PC-3 (cell line): ENCODE data around the gene HSPB7.
"Not testable (repeated sequence)": the region's sequence is repeated elsewhere in the genome, so short reads cannot be mapped to it uniquely, and the experiment has no call there.

Experiments used
- CTCF ChIP-seq: fragments of 300-600 bp; sonication (generic); conservative IDR thresholded peaks from 2 replicates; pipeline ENCODE4 v1.5.1; 2017; ENCODE audit warnings: antibody characterized with exemption, low read depth, mild to moderate bottlenecking, low read length
- EZH2 ChIP-seq: fragments of 300-600 bp; sonication (generic); IDR thresholded peaks from one replicate; pipeline ENCODE4 v1.6.1; 2017; ENCODE audit warnings: antibody characterized with exemption, mild to moderate bottlenecking, low read length; ENCODE audit not compliant: unreplicated experiment

GRCh38 chr1:16026302-16026701, 8.5 kb upstream of the HSPB7 start:
- not testable (repeated sequence) for TF ChIP-seq CTCF, EZH2
